AG09319 (cell line): ENCODE measurements around the gene PGAM5.

Experiments used
- DNase-seq: peaks from one replicate; pipeline ENCODE4 v3.0.0-alpha.2; 2010; ENCODE audit warnings: low read depth; ENCODE audit errors: extremely low read depth
- CTCF ChIP-seq: IDR thresholded peaks from 2 replicates; pipeline ENCODE4 v1.5.1; 2011; ENCODE audit warnings: low read depth, mild to moderate bottlenecking, inconsistent platforms, low read length, moderate library complexity

Gene PGAM5

GRCh38 chr12:132707241-132707640 lies 3.4 kb upstream of the PGAM5 start:
- no peak for DNase-seq
- no peak for TF ChIP-seq CTCF

GRCh38 chr12:132708150-132708549 lies 2.5 kb upstream of the PGAM5 start:
- DNase-seq, result no peak
- no peak for TF ChIP-seq CTCF

DNA sequence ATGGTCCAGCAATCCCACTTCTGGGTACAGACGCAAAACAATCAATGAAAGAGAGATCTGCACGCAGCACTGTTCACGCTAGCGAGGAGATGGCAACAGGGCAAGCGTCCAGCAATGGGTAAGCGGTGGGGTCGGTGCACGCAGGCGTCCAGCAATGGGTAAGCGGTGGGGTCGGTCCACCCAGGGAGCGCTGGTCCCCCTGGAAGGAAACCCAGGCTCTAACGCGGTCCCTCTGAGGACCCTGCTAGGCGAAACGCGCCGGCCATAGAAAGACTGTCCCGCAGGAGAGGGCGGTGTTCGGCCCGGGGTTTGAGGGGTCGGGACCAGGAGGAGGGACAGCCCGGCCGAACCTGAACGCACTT lies 618 bp upstream of the PGAM5 start:
- DNase-seq, result no peak

DNA sequence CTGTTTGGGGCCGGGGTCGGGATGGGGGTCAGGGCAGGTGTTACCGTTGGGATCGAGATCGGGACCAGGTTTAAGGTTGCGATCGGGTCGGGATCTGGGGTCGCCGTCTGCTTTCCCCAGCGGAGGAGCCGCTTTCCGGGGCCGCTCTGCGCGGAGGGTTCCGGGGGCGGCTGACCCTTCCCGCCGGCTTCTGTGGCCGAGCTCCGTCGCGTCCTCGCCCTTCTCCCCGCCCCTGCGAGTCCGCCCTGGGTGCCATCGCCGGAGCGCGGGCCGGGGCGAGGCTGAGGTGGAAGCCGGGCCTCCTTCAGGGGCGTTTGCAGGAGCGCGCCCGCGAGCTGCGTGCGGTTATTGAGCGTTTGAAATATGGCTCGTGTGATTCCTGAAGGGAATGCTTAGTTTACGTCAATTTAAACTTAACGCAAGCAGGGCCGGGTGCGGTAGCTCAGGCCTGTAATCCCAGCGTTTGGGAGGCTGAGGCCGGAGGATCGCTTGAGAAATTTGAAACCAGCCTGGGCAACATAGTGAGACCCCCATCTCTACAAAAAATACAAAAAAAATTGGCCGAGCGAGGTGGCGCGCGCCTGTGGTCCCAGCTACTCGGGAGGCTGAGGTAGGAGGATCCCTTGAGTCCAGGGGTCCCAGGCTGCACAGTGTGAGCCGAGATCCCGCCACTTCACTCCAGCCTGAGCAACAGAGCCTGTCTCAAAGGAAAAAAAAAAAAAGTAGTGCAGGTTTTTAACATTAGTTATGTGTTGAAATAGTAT lies 620 bp downstream of the PGAM5 start:
- no peak for TF ChIP-seq CTCF
- DNase-seq, result no peak

More for the DNA sequence above, 618 bp upstream of the PGAM5 start:
- no peak for TF ChIP-seq CTCF

DNA sequence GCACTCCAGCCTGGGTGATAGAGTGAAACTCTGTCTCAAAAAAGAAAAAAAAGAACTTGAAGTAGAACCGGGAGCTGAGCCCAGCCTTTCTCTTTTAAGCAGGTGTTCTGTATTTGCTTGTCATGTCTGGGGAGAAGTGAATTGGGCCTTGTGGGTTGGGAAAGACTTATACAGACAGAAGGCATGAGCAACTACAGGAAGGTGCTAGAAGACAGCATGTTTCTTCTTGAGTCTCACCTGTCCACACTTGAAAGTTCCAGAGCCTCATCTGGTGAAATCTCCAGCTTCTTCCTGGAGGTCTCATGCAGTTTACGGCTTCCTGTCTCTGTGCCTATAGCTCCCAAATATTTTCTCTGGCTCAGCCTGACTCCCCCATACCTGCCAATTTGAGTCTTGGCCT lies 2.5 kb downstream of the PGAM5 start:
- no peak for TF ChIP-seq CTCF
- no peak for DNase-seq

DNA sequence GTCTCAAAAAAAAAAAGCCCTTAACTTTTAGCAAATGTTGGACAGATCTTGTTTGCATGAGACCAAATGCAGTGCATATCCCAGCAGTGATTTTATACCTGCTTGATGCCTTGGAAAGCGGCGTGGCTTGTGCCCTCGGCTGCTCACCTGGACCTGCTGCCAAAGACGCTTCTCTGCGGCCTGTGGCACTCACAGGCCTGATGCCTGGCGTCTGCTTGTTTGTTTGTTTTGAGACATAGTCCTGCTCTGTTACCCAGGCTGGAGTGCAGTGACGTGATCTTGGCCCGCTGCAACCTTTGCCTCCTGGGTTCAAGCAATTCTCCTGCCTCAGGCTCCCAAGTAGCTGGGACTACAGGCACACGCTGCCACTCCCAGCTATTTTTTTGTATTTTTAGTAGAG lies 5.2 kb downstream of the PGAM5 start:
- no peak for DNase-seq
- no peak for TF ChIP-seq CTCF

GRCh38 chr12:132716356-132716755 lies 5.7 kb downstream of the PGAM5 start:
- TF ChIP-seq CTCF, result no peak
- no peak for DNase-seq
